Endothelial cell of umbilical vein (primary cell): ENCODE measurements around the gene MDFI.

Experiments
- EZH2 ChIP-seq: IDR thresholded peaks from 2 replicates; pipeline ENCODE4 v1.6.1; 2012; ENCODE audit warnings: borderline replicate concordance, low read depth, mild to moderate bottlenecking, moderate library complexity, low read length, inconsistent platforms; ENCODE audit not compliant: severe bottlenecking
- FOS ChIP-seq: IDR thresholded peaks from 2 replicates; pipeline ENCODE4 v1.6.1; 2011; ENCODE audit warnings: mild to moderate bottlenecking, low read length, moderate library complexity, borderline replicate concordance; ENCODE audit not compliant: insufficient read depth
- GATA2 ChIP-seq: IDR thresholded peaks from 2 replicates; pipeline ENCODE4 v1.7.0; 2011; ENCODE audit warnings: low read depth, mild to moderate bottlenecking, moderate library complexity, mixed read lengths, low read length; ENCODE audit not compliant: insufficient read length, insufficient read depth
- MYC ChIP-seq: IDR thresholded peaks from one replicate; pipeline ENCODE4 v1.6.1; 2011; ENCODE audit warnings: mild to moderate bottlenecking, low read depth, low read length
- POLR2A ChIP-seq: IDR thresholded peaks from 2 replicates; pipeline ENCODE4 v1.6.1; 2012; ENCODE audit warnings: low read depth, mild to moderate bottlenecking, control low read depth, low read length
- POLR2AphosphoS5 ChIP-seq: IDR thresholded peaks from 2 replicates; pipeline ENCODE4 v1.6.1; 2012; ENCODE audit warnings: low read depth, mild to moderate bottlenecking, control low read depth, low read length, moderate library complexity; ENCODE audit not compliant: insufficient read depth
- TF ChIP-seq, protein P1 (sequence below), 2 donors: IDR thresholded peaks; 1 replicate in 1 of 2; 2 replicates in 1 of 2; pipeline ENCODE4 v1.5.1; 2011; ENCODE audit warnings: low read length in 2 of 2, mild to moderate bottlenecking in 2 of 2, moderate library complexity in 2 of 2, control low read depth in 1 of 2, inconsistent platforms in 1 of 2, low read depth in 1 of 2; ENCODE audit not compliant: insufficient read depth in 1 of 2; ENCODE audit errors: extremely low read depth in 1 of 2
- TF ChIP-seq, protein P2 (sequence below): IDR thresholded peaks from 2 replicates; pipeline ENCODE4 v1.6.1; 2011; ENCODE audit not compliant: insufficient read depth, insufficient read length

DNA sequence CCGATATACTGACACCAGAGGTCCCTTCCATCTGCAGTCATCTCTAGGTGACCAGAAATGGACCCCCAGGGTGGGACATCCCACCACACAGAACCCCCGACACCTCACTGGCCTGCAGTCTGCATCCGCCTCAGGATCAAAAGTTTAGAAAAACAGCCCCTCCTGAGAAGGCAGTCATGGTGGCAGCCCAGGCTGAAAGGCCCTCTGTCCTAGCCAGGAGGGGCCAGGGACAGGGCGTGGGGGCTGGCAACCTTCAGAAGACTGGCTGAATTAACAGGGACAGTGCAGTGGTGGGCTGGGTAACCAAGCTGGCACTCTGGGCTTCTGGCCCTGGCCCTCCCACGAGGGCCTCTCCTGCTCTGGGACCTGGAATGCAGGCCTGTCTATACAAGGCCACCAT is 34.3 kb upstream of the MDFI start:
- TF ChIP-seq, protein P1, sequence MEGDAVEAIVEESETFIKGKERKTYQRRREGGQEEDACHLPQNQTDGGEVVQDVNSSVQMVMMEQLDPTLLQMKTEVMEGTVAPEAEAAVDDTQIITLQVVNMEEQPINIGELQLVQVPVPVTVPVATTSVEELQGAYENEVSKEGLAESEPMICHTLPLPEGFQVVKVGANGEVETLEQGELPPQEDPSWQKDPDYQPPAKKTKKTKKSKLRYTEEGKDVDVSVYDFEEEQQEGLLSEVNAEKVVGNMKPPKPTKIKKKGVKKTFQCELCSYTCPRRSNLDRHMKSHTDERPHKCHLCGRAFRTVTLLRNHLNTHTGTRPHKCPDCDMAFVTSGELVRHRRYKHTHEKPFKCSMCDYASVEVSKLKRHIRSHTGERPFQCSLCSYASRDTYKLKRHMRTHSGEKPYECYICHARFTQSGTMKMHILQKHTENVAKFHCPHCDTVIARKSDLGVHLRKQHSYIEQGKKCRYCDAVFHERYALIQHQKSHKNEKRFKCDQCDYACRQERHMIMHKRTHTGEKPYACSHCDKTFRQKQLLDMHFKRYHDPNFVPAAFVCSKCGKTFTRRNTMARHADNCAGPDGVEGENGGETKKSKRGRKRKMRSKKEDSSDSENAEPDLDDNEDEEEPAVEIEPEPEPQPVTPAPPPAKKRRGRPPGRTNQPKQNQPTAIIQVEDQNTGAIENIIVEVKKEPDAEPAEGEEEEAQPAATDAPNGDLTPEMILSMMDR (IDR thresholded peaks at IDR 0.05; ENCODE audit: extremely low read depth in 1 of 2, insufficient read depth in 1 of 2, low read depth in 1 of 2, low read length in 2 of 2) = no peak
- TF ChIP-seq POLR2A = no peak
- no peak for TF ChIP-seq POLR2AphosphoS5
- TF ChIP-seq EZH2 = no peak
- TF ChIP-seq, protein P2, sequence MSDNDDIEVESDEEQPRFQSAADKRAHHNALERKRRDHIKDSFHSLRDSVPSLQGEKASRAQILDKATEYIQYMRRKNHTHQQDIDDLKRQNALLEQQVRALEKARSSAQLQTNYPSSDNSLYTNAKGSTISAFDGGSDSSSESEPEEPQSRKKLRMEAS = no peak
- TF ChIP-seq MYC = no peak
- no peak for TF ChIP-seq FOS
- no peak for TF ChIP-seq GATA2
